Tibial nerve (tissue), 3 donors: Measurements from ENCODE around the gene MRPS34.

Experiments used
- POLR2A ChIP-seq, 2 donors: fragments of 450-650 bp; IDR thresholded peaks; one replicate each; pipeline ENCODE4 v1.6.1; 2017; ENCODE audit warnings: antibody characterized with exemption in 2 of 2, mild to moderate bottlenecking in 2 of 2, moderate library complexity in 2 of 2
- TF ChIP-seq, protein P1 (sequence below), 5 experiments: fragments of 200-600 bp in 3 of 5; fragments of 450-650 bp in 2 of 5; sonication (generic) in 3 of 5; IDR thresholded peaks; one replicate each; pipeline ENCODE4 v1.5.1; 2016 to 2019; ENCODE audit warnings: antibody characterized with exemption in 5 of 5, mild to moderate bottlenecking in 3 of 5, moderate library complexity in 2 of 5

DNA sequence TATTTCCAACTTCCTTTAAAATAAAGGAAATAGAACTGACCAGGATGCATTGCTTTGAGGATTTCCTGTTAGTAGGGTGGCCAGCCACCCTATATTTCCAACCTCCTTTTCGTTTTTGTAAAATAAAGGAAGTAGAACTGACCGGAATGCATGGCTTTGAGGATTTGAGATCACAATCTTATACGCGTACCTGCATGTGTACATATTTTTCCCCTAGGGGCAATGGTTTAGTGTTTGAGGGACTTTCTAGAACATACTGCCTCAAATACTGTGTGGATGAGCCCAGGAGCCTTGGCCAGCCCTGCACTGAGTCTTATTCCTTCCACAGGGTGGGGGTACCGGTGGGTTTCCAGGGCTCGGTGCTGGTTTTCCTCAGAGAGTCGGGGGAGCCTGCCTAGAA is 41.3 kb downstream of the MRPS34 start:
- TF ChIP-seq, protein P1, sequence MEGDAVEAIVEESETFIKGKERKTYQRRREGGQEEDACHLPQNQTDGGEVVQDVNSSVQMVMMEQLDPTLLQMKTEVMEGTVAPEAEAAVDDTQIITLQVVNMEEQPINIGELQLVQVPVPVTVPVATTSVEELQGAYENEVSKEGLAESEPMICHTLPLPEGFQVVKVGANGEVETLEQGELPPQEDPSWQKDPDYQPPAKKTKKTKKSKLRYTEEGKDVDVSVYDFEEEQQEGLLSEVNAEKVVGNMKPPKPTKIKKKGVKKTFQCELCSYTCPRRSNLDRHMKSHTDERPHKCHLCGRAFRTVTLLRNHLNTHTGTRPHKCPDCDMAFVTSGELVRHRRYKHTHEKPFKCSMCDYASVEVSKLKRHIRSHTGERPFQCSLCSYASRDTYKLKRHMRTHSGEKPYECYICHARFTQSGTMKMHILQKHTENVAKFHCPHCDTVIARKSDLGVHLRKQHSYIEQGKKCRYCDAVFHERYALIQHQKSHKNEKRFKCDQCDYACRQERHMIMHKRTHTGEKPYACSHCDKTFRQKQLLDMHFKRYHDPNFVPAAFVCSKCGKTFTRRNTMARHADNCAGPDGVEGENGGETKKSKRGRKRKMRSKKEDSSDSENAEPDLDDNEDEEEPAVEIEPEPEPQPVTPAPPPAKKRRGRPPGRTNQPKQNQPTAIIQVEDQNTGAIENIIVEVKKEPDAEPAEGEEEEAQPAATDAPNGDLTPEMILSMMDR (IDR thresholded peaks at IDR 0.05): no peak
- TF ChIP-seq POLR2A (IDR thresholded peaks at IDR 0.05): no peak
